ENCODE data around the gene FRK.

FRK gene

DNA sequence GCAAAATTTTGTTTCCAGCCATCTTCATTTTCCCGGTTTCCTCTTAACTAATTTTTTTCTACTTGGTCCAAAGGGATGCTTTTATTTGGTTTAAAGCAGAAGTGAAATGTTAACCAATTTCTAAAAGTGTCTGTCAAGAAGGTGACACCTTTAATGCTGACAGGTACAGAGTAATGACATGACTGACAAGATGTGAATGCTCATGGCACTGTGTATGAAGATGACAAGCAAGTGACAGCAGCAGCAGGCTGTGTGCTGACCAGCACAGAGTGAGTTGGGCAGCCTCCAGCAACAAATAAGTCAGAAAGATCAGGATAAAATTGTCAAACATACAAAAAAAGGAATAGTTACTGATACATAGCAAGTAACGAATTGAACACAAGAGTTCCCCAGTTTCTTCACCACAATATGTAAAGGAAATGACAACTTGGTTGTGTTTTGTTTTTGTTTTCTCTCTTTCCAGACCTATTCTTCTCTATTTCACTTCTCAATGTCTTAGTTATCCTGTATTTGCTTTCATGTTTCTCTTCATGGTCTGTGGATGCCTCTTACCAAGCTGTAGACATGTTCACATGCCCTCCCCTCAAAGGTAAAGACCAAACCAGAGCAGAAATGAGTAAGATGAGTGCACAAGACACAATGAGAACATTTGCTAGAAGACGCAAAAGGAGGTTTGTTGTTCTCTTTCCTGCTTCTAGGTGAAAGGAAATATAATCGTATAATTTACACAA lies 174.9 kb downstream of the FRK start:
- DNase-seq (ENCODE audit: low read depth), result no peak

DNA sequence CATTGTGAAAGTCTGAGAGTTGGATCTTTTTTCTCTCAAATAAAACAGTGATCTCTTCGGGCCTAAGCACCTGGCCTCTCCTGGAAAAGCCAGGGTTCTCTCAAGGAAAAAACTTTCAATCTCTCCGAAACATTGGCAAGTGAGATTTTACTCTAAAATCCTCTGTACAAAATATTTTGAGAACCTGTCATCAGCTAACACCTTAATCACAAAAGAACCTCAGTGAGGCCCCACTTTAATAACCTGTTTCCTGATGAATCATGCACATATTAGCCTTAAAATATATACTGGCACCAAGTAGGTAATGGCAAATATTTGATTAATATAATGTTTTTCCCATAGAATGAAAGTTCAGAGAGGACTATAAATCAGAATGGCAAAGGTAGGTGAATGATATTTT lies 177.9 kb downstream of the FRK start:
- no peak for DNase-seq (ENCODE audit: low read depth)

DNA sequence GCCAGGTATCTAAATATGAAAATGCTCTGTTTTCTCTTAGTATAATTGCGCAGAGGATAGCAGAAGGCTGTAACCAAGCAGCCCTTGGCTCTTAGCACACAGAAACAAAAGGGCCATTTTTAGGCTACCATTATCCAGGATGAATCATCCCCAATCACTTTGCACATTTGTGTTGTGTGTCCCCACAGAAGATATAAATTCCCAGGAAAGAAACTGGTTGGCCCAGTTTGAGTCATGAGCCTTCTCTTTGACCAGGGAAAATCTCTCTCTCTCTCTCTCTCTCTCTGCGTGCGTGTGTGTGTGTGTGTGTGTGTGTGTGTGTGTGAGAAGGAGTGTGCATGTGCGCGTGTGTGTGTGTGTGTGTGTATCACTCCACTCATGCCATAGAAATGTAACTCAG lies 178.5 kb downstream of the FRK start:
- no peak for DNase-seq (ENCODE audit: low read depth)
